ENCODE measurements around the gene COL8A1. TPM values are rescaled to one million over a fixed set of nuclear protein-coding genes. Genes with fewer than 3 reads are reported as not detected.

The COL8A1 gene
- total RNA-seq, 4 donors from 2014 or later: 31.5 to 139 (median 71.4) TPM

- H3K9me3 ChIP-seq: no peaks in the 10 kb centered on the region
- H3K36me3 ChIP-seq: no peaks in the 10 kb centered on the region
- intact Hi-C loops (cut with DNase I): no loop called here
- no peak for DNase-seq (ENCODE audit: extremely low spot score)
- H3K27me3 ChIP-seq: no peaks in the 10 kb centered on the region
- no peaks in the 10 kb centered on the region for H3K4me1 ChIP-seq
- no peak overlapping the region for H3K4me3 ChIP-seq
- TF ChIP-seq CTCF (IDR thresholded peaks at IDR 0.05) (no peak), POLR2AphosphoS5 (IDR thresholded peaks at IDR 0.05) (no peak), EP300 (IDR thresholded peaks at IDR 0.05) (no peak), POLR2A (IDR thresholded peaks at IDR 0.05; ENCODE audit: low read depth) (no peak)
- WGBS: 84% methylated on average over 2 of the region's 2 CpGs
- H3K27ac ChIP-seq (replicated peaks in 1 of 4): no peak overlapping the region
Measured at GRCh38 chr3:99624496-99625236, 13.7 kb upstream of the COL8A1 start.

- no peak for DNase-seq (ENCODE audit: extremely low spot score)
- WGBS: 100% methylated on average over 2 of the region's 2 CpGs
- intact Hi-C loops (cut with DNase I): no loop called here
- no peaks in the 10 kb centered on the region for H3K27me3 ChIP-seq
- TF ChIP-seq EP300 (IDR thresholded peaks at IDR 0.05): no peak
- TF ChIP-seq POLR2A (IDR thresholded peaks at IDR 0.05; ENCODE audit: low read depth): no peak
- TF ChIP-seq CTCF (IDR thresholded peaks at IDR 0.05): no peak
- TF ChIP-seq POLR2AphosphoS5 (IDR thresholded peaks at IDR 0.05): no peak
- no peak overlapping the region for H3K27ac ChIP-seq (replicated peaks in 1 of 4)
- H3K4me3 ChIP-seq: no peak overlapping the region
- H3K9me3 ChIP-seq: no peaks in the 10 kb centered on the region
- H3K36me3 ChIP-seq: no peaks in the 10 kb centered on the region
- no peaks in the 10 kb centered on the region for H3K4me1 ChIP-seq
Measured at GRCh38 chr3:99625237-99625622, 13.2 kb upstream of the COL8A1 start.

GRCh38 chr3:99625643-99626416 lies 12.6 kb upstream of the COL8A1 start:
- Histone ChIP-seq H3K9me3 (no peaks in the 10 kb centered on the region), H3K4me1 (no peaks in the 10 kb centered on the region), H3K36me3 (no peaks in the 10 kb centered on the region), H3K27ac (replicated peaks in 1 of 4) (no peak overlapping the region), H3K4me3 (no peak overlapping the region), H3K27me3 (no peaks in the 10 kb centered on the region)
- intact Hi-C loops (cut with DNase I): no loop called here
- DNase-seq (ENCODE audit: extremely low spot score): no peak
- TF ChIP-seq CTCF (IDR thresholded peaks at IDR 0.05): no peak
- no peak for TF ChIP-seq EP300 (IDR thresholded peaks at IDR 0.05)
- no peak for TF ChIP-seq POLR2AphosphoS5 (IDR thresholded peaks at IDR 0.05)
- no peak for TF ChIP-seq POLR2A (IDR thresholded peaks at IDR 0.05; ENCODE audit: low read depth)
- 47% methylated on average over 4 of the region's 4 CpGs for WGBS

GRCh38 chr3:99626417-99626788 lies 12.0 kb upstream of the COL8A1 start:
- H3K9me3 ChIP-seq: no peaks in the 10 kb centered on the region
- H3K4me1 ChIP-seq: no peaks in the 10 kb centered on the region
- H3K4me3 ChIP-seq: no peak overlapping the region
- WGBS: 80% methylated on average over 1 of the region's 1 CpG
- DNase-seq (ENCODE audit: extremely low spot score): no peak
- no peaks in the 10 kb centered on the region for H3K36me3 ChIP-seq
- H3K27me3 ChIP-seq: no peaks in the 10 kb centered on the region
- TF ChIP-seq EP300 (IDR thresholded peaks at IDR 0.05) (no peak), POLR2A (IDR thresholded peaks at IDR 0.05; ENCODE audit: low read depth) (no peak), CTCF (IDR thresholded peaks at IDR 0.05) (no peak)
- intact Hi-C loops (cut with DNase I): no loop called here
- no peak overlapping the region for H3K27ac ChIP-seq (replicated peaks in 1 of 4)

All from esophagus muscularis mucosa (tissue), 4 donors.